ENCODE results near the gene MYH9. TPM values are rescaled to one million over a fixed set of nuclear protein-coding genes. Genes with fewer than 3 reads are reported as not detected.

The MYH9 gene
- total RNA-seq, 4 donors from 2014 or later: 241 to 387 (median 358) TPM

DNA sequence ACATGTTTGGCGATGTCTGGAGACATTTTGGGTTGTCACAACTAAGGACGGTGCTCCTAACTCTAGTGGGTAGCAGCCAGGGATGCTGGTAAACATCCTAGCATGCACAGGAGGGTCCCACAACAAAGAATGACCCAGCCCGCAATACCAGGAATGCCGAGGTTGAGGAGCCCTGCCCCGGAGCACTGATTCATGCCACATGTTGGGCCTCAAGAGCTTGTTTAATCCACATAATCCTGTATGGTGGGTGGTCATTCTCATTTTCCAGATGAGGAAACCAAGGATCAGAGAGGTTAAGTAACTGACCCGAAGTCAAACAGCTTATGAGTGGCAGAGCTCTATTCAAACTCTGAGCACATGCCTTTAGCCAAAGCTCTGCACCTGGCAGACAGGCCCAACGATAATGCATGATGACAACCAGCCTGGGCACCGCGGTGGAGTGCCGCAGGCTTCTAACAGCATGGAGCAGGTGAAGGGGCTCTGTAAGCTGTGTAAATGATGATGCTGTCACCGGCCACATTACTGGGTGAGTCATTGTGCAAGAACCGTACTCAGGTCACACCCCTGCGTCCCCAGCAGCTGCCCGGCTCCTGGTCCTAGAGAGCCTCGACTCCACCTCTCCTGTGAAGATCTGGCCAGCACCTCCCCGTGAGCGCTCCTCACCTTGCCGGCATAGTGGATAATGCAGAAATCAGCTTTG lies 76.2 kb downstream of the MYH9 start:
- Histone ChIP-seq H3K27ac (replicated peaks in 1 of 4) (peak overlapping the region; percentile 61 to 78 (median 62)), H3K27me3 (no peaks in the 10 kb centered on the region), H3K4me1 (peaks cover 0 to 28% (median 14%) of the 10 kb centered on the region in 4 donors), H3K36me3 (peaks cover 90 to 100% (median 99%) of the 10 kb centered on the region in 4 donors), H3K9me3 (no peaks in the 10 kb centered on the region), H3K4me3 (no peak overlapping the region)
- intact Hi-C loops (cut with DNase I): no loop called here
- no CpG with 5 or more reads among the region's 18 CpGs for WGBS
- peak in 1 of 2 donors; percentile 35 for TF ChIP-seq POLR2AphosphoS5 (IDR thresholded peaks at IDR 0.05)
- TF ChIP-seq EP300 (IDR thresholded peaks at IDR 0.05): no peak
- DNase-seq (ENCODE audit: extremely low spot score): no peak

DNA sequence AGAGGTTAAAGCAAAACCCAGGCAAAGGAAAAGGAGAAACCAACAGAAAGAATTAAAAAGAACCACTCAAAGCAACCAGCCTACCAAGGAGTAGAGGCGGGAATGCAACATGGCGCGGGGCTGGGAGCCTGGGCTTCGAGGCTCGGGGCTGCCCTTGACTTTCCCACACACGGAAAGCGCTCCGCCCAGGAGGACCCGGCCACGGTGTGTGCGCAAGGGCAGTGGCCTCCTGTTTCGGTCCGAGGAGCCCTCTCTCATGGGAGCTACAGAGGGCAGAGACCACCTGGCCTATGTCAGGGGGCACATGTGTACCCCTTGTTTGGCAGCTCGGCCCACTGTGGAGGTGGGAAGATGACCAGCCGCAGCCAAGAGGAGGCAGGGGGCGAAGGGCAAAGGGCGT lies 78.9 kb downstream of the MYH9 start:
- peak in 1 of 2 donors; percentile 47 for TF ChIP-seq POLR2AphosphoS5 (IDR thresholded peaks at IDR 0.05)
- no peak for TF ChIP-seq EP300 (IDR thresholded peaks at IDR 0.05)

GRCh38 chr22:36306227-36306626 lies 81.5 kb downstream of the MYH9 start:
- Histone ChIP-seq H3K36me3 (peaks cover 96 to 100% (median 99%) of the 10 kb centered on the region in 4 donors), H3K27ac (replicated peaks in 1 of 4) (peak overlapping the region; percentile 78 to 89 (median 84))

More for the DNA sequence above, 78.9 kb downstream of the MYH9 start:
- peaks cover 0 to 49% (median 36%) of the 10 kb centered on the region in 4 donors for H3K4me1 ChIP-seq
- H3K36me3 ChIP-seq: peaks cover 96 to 100% (median 100%) of the 10 kb centered on the region in 4 donors
- intact Hi-C loops (cut with DNase I): no loop called here
- no peaks in the 10 kb centered on the region for H3K27me3 ChIP-seq
- WGBS: 66% methylated on average over 17 of the region's 17 CpGs
- no peak overlapping the region for H3K4me3 ChIP-seq
- H3K27ac ChIP-seq (replicated peaks in 1 of 4): peak overlapping the region; percentile 78 to 89 (median 84)
- no peak for DNase-seq (ENCODE audit: extremely low spot score)
- no peaks in the 10 kb centered on the region for H3K9me3 ChIP-seq

GRCh38 chr22:36305813-36306212 lies 82.0 kb downstream of the MYH9 start:
- H3K27me3 ChIP-seq: no peaks in the 10 kb centered on the region
- peaks cover 0 to 78% (median 59%) of the 10 kb centered on the region in 4 donors for H3K4me1 ChIP-seq
- no peaks in the 10 kb centered on the region for H3K9me3 ChIP-seq
- WGBS: 67% methylated on average over 15 of the region's 19 CpGs
- intact Hi-C loops (cut with DNase I): no loop called here
- peaks cover 96 to 100% (median 99%) of the 10 kb centered on the region in 4 donors for H3K36me3 ChIP-seq
- DNase-seq (ENCODE audit: extremely low spot score): no peak
- H3K4me3 ChIP-seq: no peak overlapping the region
- H3K27ac ChIP-seq (replicated peaks in 1 of 4): peak overlapping the region; percentile 78 to 89 (median 84)
- peak in 1 of 2 donors; percentile 21 for TF ChIP-seq POLR2AphosphoS5 (IDR thresholded peaks at IDR 0.05)
- no peak for TF ChIP-seq POLR2A (IDR thresholded peaks at IDR 0.05; ENCODE audit: low read depth)

More at GRCh38 chr22:36306227-36306626, 81.5 kb downstream of the MYH9 start:
- Histone ChIP-seq H3K4me3 (no peak overlapping the region), H3K4me1 (peaks cover 0 to 73% (median 56%) of the 10 kb centered on the region in 4 donors), H3K27me3 (no peaks in the 10 kb centered on the region), H3K9me3 (no peaks in the 10 kb centered on the region)
- TF ChIP-seq POLR2AphosphoS5 (IDR thresholded peaks at IDR 0.05) (no peak), POLR2A (IDR thresholded peaks at IDR 0.05; ENCODE audit: low read depth) (no peak), EP300 (IDR thresholded peaks at IDR 0.05) (no peak)
- TF ChIP-seq, protein P1, sequence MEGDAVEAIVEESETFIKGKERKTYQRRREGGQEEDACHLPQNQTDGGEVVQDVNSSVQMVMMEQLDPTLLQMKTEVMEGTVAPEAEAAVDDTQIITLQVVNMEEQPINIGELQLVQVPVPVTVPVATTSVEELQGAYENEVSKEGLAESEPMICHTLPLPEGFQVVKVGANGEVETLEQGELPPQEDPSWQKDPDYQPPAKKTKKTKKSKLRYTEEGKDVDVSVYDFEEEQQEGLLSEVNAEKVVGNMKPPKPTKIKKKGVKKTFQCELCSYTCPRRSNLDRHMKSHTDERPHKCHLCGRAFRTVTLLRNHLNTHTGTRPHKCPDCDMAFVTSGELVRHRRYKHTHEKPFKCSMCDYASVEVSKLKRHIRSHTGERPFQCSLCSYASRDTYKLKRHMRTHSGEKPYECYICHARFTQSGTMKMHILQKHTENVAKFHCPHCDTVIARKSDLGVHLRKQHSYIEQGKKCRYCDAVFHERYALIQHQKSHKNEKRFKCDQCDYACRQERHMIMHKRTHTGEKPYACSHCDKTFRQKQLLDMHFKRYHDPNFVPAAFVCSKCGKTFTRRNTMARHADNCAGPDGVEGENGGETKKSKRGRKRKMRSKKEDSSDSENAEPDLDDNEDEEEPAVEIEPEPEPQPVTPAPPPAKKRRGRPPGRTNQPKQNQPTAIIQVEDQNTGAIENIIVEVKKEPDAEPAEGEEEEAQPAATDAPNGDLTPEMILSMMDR (IDR thresholded peaks at IDR 0.05): no peak
- WGBS: 83% methylated on average over 1 of the region's 18 CpGs
- intact Hi-C loops (cut with DNase I): no loop called here
- no peak for DNase-seq (ENCODE audit: extremely low spot score)

DNA sequence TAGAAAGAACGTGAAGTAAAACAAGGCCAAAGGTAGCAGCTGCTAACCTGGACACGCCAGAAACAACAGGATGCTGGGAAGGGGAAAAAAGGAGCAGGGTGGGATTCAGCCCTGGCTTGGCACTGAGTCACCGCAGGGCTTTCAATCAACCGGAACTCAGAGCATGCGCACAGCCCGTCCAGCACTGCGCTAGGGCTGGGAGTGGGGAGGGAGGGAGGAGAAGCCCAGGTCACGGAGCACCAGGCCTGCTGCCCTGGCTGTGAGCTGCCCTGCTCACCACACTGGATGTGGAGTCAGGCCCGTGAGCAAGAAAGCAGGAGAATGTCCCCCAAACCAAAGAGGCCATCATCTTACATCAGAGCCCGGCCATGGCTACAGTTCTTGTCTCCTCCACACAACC lies 83.3 kb downstream of the MYH9 start:
- Histone ChIP-seq H3K4me1 (peaks cover 0 to 76% (median 61%) of the 10 kb centered on the region in 4 donors), H3K9me3 (no peaks in the 10 kb centered on the region), H3K36me3 (peaks cover 96 to 100% (median 99%) of the 10 kb centered on the region in 4 donors), H3K4me3 (no peak overlapping the region), H3K27me3 (no peaks in the 10 kb centered on the region), H3K27ac (replicated peaks in 1 of 4) (peak overlapping the region; percentile 78 to 89 (median 84))
- TF ChIP-seq EP300 (IDR thresholded peaks at IDR 0.05) (no peak), POLR2A (IDR thresholded peaks at IDR 0.05; ENCODE audit: low read depth) (no peak), POLR2AphosphoS5 (IDR thresholded peaks at IDR 0.05) (peak; percentile 29 to 49)
- TF ChIP-seq, protein P1 (IDR thresholded peaks at IDR 0.05): no peak
- WGBS: 49% methylated on average over 10 of the region's 10 CpGs
- DNase-seq (ENCODE audit: extremely low spot score): no peak
- intact Hi-C loops (cut with DNase I): no loop called here

DNA sequence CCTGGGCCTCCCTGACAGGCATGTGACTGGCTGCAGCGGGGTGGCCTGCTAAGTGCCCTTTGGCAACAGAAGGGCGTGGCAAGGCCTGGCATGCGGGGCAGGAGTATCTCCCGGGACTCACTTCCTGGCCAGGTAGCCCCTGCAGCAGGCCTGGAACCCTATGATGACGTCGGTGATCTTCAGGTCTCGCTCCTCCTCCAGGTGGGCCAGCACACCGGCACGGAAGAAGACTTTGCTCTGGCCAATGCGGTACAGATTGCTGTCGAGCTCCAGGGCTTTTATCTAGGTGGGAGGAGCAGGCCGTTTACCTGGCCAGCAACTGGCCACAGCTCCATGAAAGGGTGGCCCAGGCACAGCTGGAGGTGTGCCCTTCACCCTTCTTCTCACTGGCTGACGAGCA lies 83.9 kb downstream of the MYH9 start:
- no peaks in the 10 kb centered on the region for H3K27me3 ChIP-seq
- TF ChIP-seq EP300 (IDR thresholded peaks at IDR 0.05) (no peak), POLR2A (IDR thresholded peaks at IDR 0.05; ENCODE audit: low read depth) (no peak), POLR2AphosphoS5 (IDR thresholded peaks at IDR 0.05) (no peak)
- TF ChIP-seq, protein P1 (IDR thresholded peaks at IDR 0.05): no peak
- peak overlapping the region; percentile 78 to 89 (median 84) for H3K27ac ChIP-seq (replicated peaks in 1 of 4)
- no peak overlapping the region for H3K4me3 ChIP-seq
- H3K36me3 ChIP-seq: peaks cover 96 to 100% (median 99%) of the 10 kb centered on the region in 4 donors
- peaks cover 0 to 74% (median 59%) of the 10 kb centered on the region in 4 donors for H3K4me1 ChIP-seq
- H3K9me3 ChIP-seq: no peaks in the 10 kb centered on the region
- DNase-seq (ENCODE audit: extremely low spot score): no peak
- WGBS: 63% methylated on average over 7 of the region's 13 CpGs
- intact Hi-C loops (cut with DNase I): no loop called here

Measured in esophagus muscularis mucosa (tissue), 4 donors.